Glutamatergic neuron (in vitro differentiated cells): ENCODE data around the gene PROX1. TPM values are rescaled to one million over a fixed set of nuclear protein-coding genes. Genes with fewer than 3 reads are reported as not detected.

Experiments used
- DNase-seq: peaks from one replicate; pipeline ENCODE4 v3.0.0; 2022
- H3K27ac Mint-ChIP-seq: one replicate; pipeline ENCODE4 v1.8.0; 2020; ENCODE audit warnings: mild to moderate bottlenecking, mixed read lengths, inconsistent platforms; ENCODE audit not compliant: unreplicated experiment
- H3K27me3 Mint-ChIP-seq: one replicate; pipeline ENCODE4 v1.8.0; 2020; ENCODE audit warnings: mild to moderate bottlenecking, moderate library complexity, mixed read lengths, inconsistent platforms; ENCODE audit not compliant: unreplicated experiment
- H3K36me3 Mint-ChIP-seq: one replicate; pipeline ENCODE4 v1.8.0; 2020; ENCODE audit warnings: mild to moderate bottlenecking, mixed read lengths, inconsistent platforms; ENCODE audit not compliant: unreplicated experiment
- H3K4me1 Mint-ChIP-seq: one replicate; pipeline ENCODE4 v1.8.0; 2020; ENCODE audit warnings: mild to moderate bottlenecking, low read depth, mixed read lengths, inconsistent platforms; ENCODE audit not compliant: unreplicated experiment
- H3K4me3 Mint-ChIP-seq: one replicate; pipeline ENCODE4 v1.8.0; 2020; ENCODE audit warnings: mild to moderate bottlenecking, mixed read lengths, inconsistent platforms; ENCODE audit not compliant: unreplicated experiment
- H3K9me3 Mint-ChIP-seq: one replicate; pipeline ENCODE4 v1.8.0; 2020; ENCODE audit warnings: mild to moderate bottlenecking, moderate library complexity, mixed read lengths, inconsistent platforms; ENCODE audit not compliant: unreplicated experiment
- total RNA-seq: library from RNA; stranded (reverse); fragmentation: NEBNext Ultra II Directional; extraction: Animal tissue kit (Norgen Biotek cat#: 25700); gene quantifications from one replicate; pipeline ENCODE4 v1.2.1, GENCODE V29; 2021; ENCODE audit not compliant: unreplicated experiment
- TF ChIP-seq, protein P1 (sequence below): fragments of 200-600 bp; sonication (generic); IDR thresholded peaks from one replicate; pipeline ENCODE4 v1.5.0; 2021; ENCODE audit not compliant: partially characterized antibody, unreplicated experiment

The PROX1 gene
- total RNA-seq, 1 donor from 2014 or later, result 68.4 TPM

DNA sequence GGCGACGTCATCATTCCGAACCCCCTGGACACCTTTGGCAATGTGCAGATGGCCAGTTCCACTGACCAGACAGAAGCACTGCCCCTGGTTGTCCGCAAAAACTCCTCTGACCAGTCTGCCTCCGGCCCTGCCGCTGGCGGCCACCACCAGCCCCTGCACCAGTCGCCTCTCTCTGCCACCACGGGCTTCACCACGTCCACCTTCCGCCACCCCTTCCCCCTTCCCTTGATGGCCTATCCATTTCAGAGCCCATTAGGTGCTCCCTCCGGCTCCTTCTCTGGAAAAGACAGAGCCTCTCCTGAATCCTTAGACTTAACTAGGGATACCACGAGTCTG, 10.0 kb downstream of the PROX1 start:
- H3K27ac Mint-ChIP-seq, result peak overlapping the region; percentile 74

GRCh38 chr1:213998785-213999184, 11.0 kb downstream of the PROX1 start:
- Mint-ChIP-seq H3K9me3 (peaks cover 9% of the 10 kb centered on the region), H3K36me3 (peaks cover 20% of the 10 kb centered on the region), H3K27me3 (peaks cover 2% of the 10 kb centered on the region), H3K4me1 (peaks cover 62% of the 10 kb centered on the region), H3K27ac (peak overlapping the region; percentile 54), H3K4me3 (peak overlapping the region; percentile 58)
- DNase-seq, result no peak
- TF ChIP-seq, protein P1, sequence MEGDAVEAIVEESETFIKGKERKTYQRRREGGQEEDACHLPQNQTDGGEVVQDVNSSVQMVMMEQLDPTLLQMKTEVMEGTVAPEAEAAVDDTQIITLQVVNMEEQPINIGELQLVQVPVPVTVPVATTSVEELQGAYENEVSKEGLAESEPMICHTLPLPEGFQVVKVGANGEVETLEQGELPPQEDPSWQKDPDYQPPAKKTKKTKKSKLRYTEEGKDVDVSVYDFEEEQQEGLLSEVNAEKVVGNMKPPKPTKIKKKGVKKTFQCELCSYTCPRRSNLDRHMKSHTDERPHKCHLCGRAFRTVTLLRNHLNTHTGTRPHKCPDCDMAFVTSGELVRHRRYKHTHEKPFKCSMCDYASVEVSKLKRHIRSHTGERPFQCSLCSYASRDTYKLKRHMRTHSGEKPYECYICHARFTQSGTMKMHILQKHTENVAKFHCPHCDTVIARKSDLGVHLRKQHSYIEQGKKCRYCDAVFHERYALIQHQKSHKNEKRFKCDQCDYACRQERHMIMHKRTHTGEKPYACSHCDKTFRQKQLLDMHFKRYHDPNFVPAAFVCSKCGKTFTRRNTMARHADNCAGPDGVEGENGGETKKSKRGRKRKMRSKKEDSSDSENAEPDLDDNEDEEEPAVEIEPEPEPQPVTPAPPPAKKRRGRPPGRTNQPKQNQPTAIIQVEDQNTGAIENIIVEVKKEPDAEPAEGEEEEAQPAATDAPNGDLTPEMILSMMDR, result no peak

More for the DNA sequence above, 10.0 kb downstream of the PROX1 start:
- TF ChIP-seq, protein P1, result no peak
- Mint-ChIP-seq H3K4me1 (peaks cover 64% of the 10 kb centered on the region), H3K36me3 (peaks cover 20% of the 10 kb centered on the region), H3K9me3 (peaks cover 5% of the 10 kb centered on the region), H3K4me3 (no peak overlapping the region), H3K27me3 (peaks cover 2% of the 10 kb centered on the region)
- no peak for DNase-seq

DNA sequence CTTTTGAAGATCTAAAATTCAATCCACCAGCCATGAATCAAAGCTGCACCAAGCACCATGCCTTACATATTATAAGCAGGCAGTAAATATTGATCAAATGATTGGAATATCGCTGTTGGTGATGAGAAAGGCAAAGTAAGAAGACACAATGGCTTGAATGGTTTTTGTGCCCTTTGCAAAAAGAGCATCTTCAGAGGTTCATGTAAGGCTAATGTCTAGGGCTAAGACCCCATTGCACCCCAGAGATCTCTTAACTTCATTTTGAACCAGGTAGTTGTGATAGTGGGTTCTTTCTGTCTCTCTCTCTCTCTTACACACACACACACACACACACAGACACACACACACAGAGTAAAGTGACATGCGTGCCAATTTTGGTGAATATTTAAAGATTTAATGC, 12.0 kb downstream of the PROX1 start:
- peaks cover 12% of the 10 kb centered on the region for H3K9me3 Mint-ChIP-seq

DNA sequence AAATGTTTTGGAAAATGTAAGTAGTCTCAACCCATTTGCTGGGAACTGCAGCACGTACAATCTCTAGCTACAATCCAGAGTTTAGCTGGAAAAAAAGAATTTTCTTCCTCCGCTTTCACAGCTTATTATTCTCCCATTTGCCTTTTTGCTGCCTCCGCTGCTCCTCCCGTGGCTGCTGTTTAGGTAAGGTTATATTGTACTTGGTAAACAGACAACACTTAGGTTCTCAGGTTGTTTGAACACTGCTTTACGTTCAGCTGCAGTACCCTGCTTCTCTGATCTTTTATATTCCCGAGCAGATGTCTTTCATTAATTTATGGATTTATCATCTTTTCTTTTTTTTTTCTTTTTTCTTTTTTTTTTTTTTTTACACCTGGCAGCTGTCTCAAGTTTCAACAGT, 14.3 kb downstream of the PROX1 start:
- Mint-ChIP-seq H3K27me3 (peaks cover 3% of the 10 kb centered on the region), H3K9me3 (peaks cover 10% of the 10 kb centered on the region), H3K4me1 (peaks cover 84% of the 10 kb centered on the region), H3K27ac (peak overlapping the region; percentile 82), H3K36me3 (peaks cover 11% of the 10 kb centered on the region), H3K4me3 (no peak overlapping the region)
- TF ChIP-seq, protein P1, result no peak
- no peak for DNase-seq

More for the DNA sequence above, 12.0 kb downstream of the PROX1 start:
- no peak for DNase-seq
- H3K27ac Mint-ChIP-seq, result peak overlapping the region; percentile 54
- TF ChIP-seq, protein P1, result no peak
- peaks cover 20% of the 10 kb centered on the region for H3K36me3 Mint-ChIP-seq
- H3K4me1 Mint-ChIP-seq, result peaks cover 68% of the 10 kb centered on the region
- H3K27me3 Mint-ChIP-seq, result peaks cover 5% of the 10 kb centered on the region
- H3K4me3 Mint-ChIP-seq, result peak overlapping the region; percentile 51

DNA sequence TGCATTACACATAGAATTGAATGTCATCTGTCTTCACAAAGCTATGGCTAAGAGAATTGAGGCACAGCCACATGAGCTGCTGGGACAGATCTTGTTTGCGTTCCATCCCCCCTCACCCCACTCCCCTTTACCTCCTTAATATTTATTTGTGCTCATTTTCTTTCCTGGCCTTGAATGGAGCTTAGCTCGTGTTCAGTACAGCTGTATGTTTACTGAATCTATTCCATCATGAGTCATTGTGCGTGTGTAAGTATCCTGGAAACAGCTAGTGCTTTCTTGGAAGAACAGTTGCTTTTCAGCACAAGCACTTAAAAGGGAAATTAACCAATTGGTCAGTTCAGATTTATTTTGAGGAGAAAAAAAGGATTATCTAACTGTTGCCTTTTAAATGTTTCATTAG, 14.7 kb downstream of the PROX1 start:
- Mint-ChIP-seq H3K27me3 (peaks cover 3% of the 10 kb centered on the region), H3K36me3 (peaks cover 7% of the 10 kb centered on the region), H3K4me3 (peak overlapping the region; percentile 57), H3K9me3 (peaks cover 10% of the 10 kb centered on the region), H3K27ac (peak overlapping the region; percentile 82), H3K4me1 (peaks cover 84% of the 10 kb centered on the region)
- TF ChIP-seq, protein P1, result no peak
- no peak for DNase-seq
